Dendritic cell treated with granulocyte-macrophage colony-stimulating factor and Interleukin-4, amounts not matched to agents 40 ng/mL and 50 ng/mL, for 4 days (primary cell): ENCODE results near the gene PIAS1.

ENCODE experiments used
- H3K27ac Mint-ChIP-seq: one replicate; pipeline ENCODE4 v1.8.0; 2022; ENCODE audit warnings: mild to moderate bottlenecking, mixed read lengths
- H3K27me3 Mint-ChIP-seq: one replicate; pipeline ENCODE4 v1.8.0; 2022; ENCODE audit warnings: mild to moderate bottlenecking, mixed read lengths
- H3K36me3 Mint-ChIP-seq: one replicate; pipeline ENCODE4 v1.8.0; 2022; ENCODE audit warnings: low read depth, mixed read lengths
- H3K4me1 Mint-ChIP-seq: one replicate; pipeline ENCODE4 v1.8.0; 2022; ENCODE audit warnings: low read depth, mixed read lengths
- H3K4me3 Mint-ChIP-seq: one replicate; pipeline ENCODE4 v1.8.0; 2022; ENCODE audit warnings: mild to moderate bottlenecking, moderate library complexity, mixed read lengths
- H3K9me3 Mint-ChIP-seq: one replicate; pipeline ENCODE4 v1.8.0; 2022; ENCODE audit warnings: mixed read lengths
- intact Hi-C: fragments of 100-400 bp; cut with micrococcal nuclease; formaldehyde crosslinking; loops from one replicate; pipeline ENCODE4 v1.15.0; 2022

PIAS1 gene

DNA sequence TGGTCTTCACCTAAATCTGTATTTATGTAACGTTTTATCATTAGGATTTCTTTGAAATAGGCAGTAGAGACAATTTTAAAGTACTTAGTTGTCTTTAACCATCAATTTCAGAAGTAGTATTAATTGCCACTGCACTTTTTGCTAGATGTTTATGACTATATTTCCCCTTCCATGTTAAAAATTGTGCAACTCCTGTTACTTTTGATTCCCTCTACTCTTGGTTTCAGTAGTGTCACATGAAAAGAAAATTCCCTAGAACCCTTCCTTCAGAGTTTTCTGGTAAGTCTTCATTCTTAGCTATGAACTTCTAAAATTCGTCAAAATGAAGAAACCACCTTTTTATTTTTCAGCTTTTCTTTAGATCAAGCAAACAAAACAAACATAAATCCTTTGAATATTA lies 7.1 kb downstream of the PIAS1 start:
- intact Hi-C loops, result no loop called here
- peaks cover 17% of the 10 kb centered on the region for H3K36me3 Mint-ChIP-seq
- no peaks in the 10 kb centered on the region for H3K9me3 Mint-ChIP-seq
- peak overlapping the region; percentile 84 for H3K27ac Mint-ChIP-seq
- H3K27me3 Mint-ChIP-seq, result no peaks in the 10 kb centered on the region
- H3K4me3 Mint-ChIP-seq, result peak overlapping the region; percentile 56
- peaks cover 39% of the 10 kb centered on the region for H3K4me1 Mint-ChIP-seq

DNA sequence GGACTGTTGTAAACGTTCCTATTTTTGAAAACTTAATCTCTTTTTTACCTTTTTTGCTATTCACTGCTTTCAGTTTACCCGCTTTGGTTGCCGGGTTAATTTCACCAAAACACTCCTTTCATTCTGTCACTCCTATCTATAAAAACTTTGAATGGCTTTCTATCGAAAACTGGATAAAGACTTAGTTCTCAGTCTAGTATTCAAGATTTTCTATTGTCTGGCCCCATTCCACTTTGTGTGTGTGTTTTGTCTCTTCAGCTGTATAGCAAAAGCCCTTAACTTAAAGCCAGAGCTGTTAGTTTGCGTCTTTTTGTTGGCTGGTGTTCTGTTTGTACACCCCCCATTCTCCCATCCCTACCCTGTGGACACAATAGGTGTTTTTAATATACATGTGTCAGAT lies 7.5 kb downstream of the PIAS1 start:
- Mint-ChIP-seq H3K4me1 (peaks cover 35% of the 10 kb centered on the region), H3K36me3 (peaks cover 16% of the 10 kb centered on the region), H3K4me3 (peak overlapping the region; percentile 56), H3K27ac (peak overlapping the region; percentile 84), H3K27me3 (no peaks in the 10 kb centered on the region), H3K9me3 (no peaks in the 10 kb centered on the region)
- intact Hi-C loops, result no loop called here

DNA sequence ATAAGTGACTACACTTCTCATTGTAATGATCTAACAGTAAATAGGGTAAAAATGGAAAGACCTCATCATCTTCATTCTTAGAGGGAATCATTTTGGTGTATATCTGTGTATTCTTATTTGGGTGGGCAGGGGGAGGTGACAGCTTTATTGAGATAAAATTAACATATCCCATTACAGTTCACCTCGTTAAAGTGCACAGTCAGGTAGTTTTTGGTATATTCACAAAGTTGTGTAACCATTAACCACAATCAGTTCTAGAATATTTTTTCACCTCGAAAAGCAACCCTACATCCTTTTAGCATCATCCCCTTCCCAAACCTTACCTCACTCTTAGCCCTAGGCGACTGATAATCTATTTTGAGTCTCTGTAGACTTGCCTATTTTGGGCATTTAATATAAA lies 8.1 kb downstream of the PIAS1 start:
- H3K27ac Mint-ChIP-seq, result peak overlapping the region; percentile 84
- intact Hi-C loops, result no loop called here

DNA sequence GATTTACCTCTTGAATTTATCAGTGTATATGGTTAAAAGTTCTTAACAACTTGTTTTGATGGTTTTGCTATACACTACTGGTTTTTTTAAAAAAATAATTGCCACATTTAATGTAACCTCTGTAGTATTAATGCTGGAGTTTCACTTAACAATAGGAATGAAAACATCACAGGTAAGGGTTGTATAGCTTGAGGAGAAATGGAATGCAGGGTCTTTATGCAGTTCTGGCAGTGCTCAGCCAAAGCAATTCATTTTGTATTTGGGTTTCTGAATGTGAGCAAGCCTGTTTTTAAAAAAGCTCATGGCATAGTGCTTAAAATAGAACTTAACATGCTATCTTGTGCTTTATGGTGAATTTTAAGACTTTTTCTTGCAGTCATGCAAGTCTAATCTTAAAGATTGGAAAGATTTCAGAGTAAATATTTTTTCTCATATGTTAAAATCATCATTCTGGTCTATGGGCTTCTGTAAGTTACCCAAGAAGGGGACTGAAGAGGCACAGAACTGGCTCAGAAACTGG lies 8.9 kb downstream of the PIAS1 start:
- Mint-ChIP-seq H3K4me3 (no peak overlapping the region), H3K4me1 (peaks cover 23% of the 10 kb centered on the region), H3K36me3 (peaks cover 25% of the 10 kb centered on the region), H3K9me3 (no peaks in the 10 kb centered on the region), H3K27ac (no peak overlapping the region), H3K27me3 (no peaks in the 10 kb centered on the region)
- intact Hi-C loops, result no loop called here

More for the DNA sequence above, 8.1 kb downstream of the PIAS1 start:
- Mint-ChIP-seq H3K36me3 (peaks cover 21% of the 10 kb centered on the region), H3K4me3 (no peak overlapping the region), H3K27me3 (no peaks in the 10 kb centered on the region), H3K4me1 (peaks cover 29% of the 10 kb centered on the region), H3K9me3 (no peaks in the 10 kb centered on the region)

DNA sequence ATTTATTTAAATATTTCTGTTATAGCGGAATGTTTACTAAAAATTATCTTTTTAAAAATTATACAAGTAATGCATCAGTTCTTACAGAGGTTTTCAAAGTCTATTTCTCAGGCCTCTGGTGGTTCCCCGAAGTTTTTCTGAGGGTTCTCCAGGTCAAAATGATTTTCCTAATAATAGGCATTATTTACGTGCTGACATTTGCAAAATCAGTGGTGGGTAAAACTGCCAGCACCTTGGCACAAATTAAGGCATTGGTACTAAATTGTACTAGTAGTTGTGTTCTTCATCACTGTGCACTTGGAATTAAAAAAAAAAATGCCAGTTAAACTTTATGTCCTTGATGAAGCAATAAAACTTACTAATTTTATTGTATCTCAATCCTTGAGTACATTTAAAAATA lies 9.5 kb downstream of the PIAS1 start:
- intact Hi-C loops, result no loop called here
- no peak overlapping the region for H3K4me3 Mint-ChIP-seq
- peaks cover 31% of the 10 kb centered on the region for H3K36me3 Mint-ChIP-seq
- no peaks in the 10 kb centered on the region for H3K9me3 Mint-ChIP-seq
- no peak overlapping the region for H3K27ac Mint-ChIP-seq
- H3K27me3 Mint-ChIP-seq, result no peaks in the 10 kb centered on the region
- H3K4me1 Mint-ChIP-seq, result peaks cover 24% of the 10 kb centered on the region

DNA sequence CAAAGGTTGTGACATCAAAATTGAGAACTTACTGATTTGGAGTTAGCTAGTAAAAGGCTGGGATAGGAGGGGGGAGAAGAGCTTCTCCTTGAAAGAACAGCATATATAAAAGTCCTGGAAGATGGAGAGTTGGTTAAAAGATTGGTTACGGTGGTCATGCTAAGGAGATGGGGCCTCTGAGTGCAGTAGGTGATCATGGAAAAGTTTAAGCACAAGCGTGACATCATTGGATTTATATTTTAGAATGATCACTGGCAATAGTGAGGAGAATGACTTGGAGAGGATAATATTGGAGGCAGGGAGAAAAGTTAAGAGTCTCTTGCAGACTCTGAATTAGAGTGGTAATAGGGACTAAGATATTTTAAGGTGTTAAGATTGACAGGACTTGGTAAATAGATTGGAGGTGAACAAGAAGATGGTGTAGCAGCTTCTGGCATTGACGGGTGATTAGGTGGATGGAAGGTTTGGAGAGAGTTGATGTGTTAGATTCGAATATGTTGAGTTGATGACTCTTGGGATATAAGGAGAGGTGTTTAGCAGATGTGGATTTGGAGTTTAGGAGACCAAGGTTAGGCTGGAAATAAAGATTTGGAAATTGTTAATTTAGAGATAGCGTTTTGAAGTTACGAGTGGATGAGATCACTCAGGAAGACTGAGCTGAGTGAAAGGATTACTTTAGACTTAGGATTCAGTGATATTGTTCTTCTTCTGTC lies 19.6 kb downstream of the PIAS1 start:
- H3K9me3 Mint-ChIP-seq, result no peaks in the 10 kb centered on the region
- H3K4me1 Mint-ChIP-seq, result peaks cover 74% of the 10 kb centered on the region
- peak overlapping the region; percentile 5 for H3K27ac Mint-ChIP-seq
- no peaks in the 10 kb centered on the region for H3K27me3 Mint-ChIP-seq
- no peak overlapping the region for H3K4me3 Mint-ChIP-seq
- intact Hi-C loops, result no loop called here
- H3K36me3 Mint-ChIP-seq, result peaks cover 39% of the 10 kb centered on the region

DNA sequence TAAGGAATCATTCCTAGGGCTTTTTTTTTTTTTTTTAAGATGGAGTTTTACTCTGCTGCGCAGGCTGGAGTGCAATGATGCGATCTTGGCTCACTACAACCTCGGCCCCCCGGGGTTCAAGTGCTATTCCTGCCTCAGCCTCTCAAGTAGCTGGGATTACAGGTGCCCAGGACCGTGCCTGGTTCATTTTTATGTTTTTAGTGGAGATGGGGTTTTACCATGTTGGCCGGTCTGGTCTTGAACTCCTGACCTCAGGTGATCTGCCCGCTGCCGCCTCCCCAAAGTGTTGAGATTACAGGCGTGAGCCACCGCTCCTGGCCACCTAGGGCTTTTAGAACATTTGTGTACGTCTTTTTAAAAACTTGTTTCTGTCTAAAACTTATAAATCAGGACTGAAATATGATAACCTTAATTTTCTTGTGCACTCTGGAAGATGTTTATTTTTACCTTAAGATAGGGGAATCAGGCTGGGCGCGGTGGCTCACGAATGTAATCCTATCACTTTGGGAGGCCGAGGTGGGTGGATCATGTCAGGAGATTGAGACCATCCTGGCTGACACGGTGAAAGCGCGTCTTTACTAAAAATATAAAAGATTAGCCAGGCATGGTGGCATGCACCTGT lies 21.8 kb downstream of the PIAS1 start:
- Mint-ChIP-seq H3K27me3 (no peaks in the 10 kb centered on the region), H3K27ac (no peak overlapping the region), H3K4me1 (peaks cover 63% of the 10 kb centered on the region), H3K4me3 (no peak overlapping the region), H3K36me3 (peaks cover 36% of the 10 kb centered on the region), H3K9me3 (no peaks in the 10 kb centered on the region)
- intact Hi-C loops, result no loop called here

DNA sequence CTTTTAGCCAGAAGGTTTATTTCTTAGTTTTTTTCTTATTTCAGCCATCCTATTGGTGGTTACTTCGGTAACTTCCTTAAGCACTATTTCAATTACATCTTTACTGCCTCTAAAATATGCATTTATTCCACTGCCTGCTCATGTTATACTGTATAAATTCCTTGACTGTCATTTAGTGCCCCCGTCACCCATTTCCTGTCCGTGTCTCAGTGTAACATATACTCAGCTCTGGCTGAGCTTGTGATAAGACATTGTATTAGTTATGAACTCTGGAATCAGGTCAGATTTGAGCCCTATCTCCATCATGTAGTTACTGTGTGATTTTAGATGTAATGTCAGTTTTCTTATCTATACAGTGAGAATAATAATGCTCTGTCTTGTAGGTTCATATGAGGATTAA lies 24.2 kb downstream of the PIAS1 start:
- no peak overlapping the region for H3K4me3 Mint-ChIP-seq
- intact Hi-C loops, result no loop called here

DNA sequence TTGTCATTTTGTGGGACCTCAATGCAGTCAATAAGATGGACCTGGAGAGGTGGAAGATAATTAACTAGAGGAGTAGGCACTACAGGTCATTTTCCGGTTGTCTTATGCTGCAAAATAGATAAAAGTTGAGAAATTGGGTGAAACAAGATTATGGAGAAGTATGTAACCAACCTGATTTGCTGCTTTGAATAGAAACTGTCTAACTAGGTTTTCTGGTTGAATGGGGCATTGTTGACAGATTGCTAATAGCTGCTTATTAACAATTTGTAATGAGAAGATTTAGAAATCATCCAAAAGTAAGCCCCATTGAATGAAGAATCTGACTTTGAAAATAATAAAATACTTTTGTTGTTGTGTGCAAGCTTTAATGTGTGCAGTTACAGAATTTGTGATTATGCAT lies 26.2 kb downstream of the PIAS1 start:
- peaks cover 70% of the 10 kb centered on the region for H3K4me1 Mint-ChIP-seq
- H3K27me3 Mint-ChIP-seq, result no peaks in the 10 kb centered on the region
- H3K9me3 Mint-ChIP-seq, result no peaks in the 10 kb centered on the region
- peaks cover 26% of the 10 kb centered on the region for H3K36me3 Mint-ChIP-seq
- no peak overlapping the region for H3K27ac Mint-ChIP-seq
- no peak overlapping the region for H3K4me3 Mint-ChIP-seq
- intact Hi-C loops, result no loop called here

More for the DNA sequence above, 24.2 kb downstream of the PIAS1 start:
- Mint-ChIP-seq H3K27ac (no peak overlapping the region), H3K9me3 (no peaks in the 10 kb centered on the region), H3K27me3 (no peaks in the 10 kb centered on the region), H3K36me3 (peaks cover 26% of the 10 kb centered on the region), H3K4me1 (peaks cover 69% of the 10 kb centered on the region)

DNA sequence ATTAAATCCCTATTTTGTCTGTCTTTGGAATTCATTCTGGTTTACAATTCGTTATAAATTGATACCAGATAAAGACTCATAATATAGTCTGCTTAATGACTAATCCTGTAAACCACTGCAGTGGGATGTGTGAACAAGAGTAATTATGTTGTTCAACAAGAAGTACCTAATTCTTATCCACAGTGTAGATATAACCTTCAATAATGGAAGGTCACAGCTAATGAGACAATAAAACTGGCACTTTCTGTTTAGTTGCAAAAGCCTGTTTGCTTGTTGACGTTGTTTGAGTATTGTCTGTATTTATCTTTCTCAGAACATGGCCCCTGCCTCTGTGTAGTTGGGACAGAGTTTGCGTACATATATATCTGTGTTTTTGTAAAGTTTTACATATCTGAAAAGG lies 26.7 kb downstream of the PIAS1 start:
- Mint-ChIP-seq H3K9me3 (no peaks in the 10 kb centered on the region), H3K27ac (no peak overlapping the region), H3K4me3 (no peak overlapping the region), H3K36me3 (peaks cover 22% of the 10 kb centered on the region), H3K4me1 (peaks cover 68% of the 10 kb centered on the region), H3K27me3 (no peaks in the 10 kb centered on the region)
- intact Hi-C loops, result no loop called here

DNA sequence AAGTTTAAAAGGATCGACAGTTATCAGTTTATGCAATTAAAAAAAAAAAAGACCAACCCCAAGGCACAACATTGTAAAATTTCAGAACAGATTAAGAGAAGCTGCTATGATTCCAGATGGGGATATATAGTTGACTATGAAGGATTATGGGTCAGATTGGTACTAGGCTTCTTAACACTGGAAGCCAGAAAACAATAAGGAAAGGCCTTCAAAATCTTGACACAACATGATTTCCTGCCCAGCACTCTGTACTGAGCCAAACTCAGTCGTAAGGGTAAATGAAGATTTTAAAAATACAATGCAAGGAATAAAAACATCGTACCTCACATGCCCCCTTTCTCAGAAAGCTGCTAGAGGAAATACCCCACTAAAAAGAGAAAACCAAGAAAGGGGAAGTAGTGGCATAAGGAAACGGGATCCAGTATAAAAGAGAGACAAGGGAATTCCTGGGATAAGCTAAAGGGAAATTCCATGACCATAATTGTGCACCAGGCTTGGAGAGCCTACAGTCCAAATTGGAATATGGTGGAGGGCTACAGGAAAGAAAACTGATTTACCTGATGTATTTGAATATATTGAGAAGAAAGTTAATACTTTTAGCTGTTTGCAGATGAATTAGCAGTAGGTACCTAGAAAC lies 27.9 kb downstream of the PIAS1 start:
- Mint-ChIP-seq H3K36me3 (peaks cover 22% of the 10 kb centered on the region), H3K4me1 (peaks cover 62% of the 10 kb centered on the region), H3K9me3 (no peaks in the 10 kb centered on the region), H3K27me3 (no peaks in the 10 kb centered on the region), H3K4me3 (no peak overlapping the region), H3K27ac (peak overlapping the region; percentile 20)
- intact Hi-C loops, result no loop called here

DNA sequence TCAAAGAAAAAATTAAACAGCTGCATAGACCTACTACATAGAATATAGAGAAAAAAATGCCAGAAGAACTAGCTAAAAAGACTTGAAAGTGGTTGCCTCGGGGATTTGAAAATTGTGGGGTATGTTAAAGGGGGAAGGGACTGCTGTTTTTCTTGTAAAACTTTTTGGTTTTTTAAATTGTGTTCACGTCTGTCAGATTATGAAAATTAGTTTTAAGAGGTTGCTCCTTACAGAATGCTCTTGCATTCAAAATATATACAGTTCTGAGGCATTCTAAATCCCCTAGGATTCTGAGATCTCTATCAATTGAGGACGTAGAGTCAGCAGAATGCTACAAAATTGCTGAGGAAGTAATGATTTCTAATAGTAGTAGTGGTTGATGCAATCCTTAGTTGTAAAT lies 28.6 kb downstream of the PIAS1 start:
- Mint-ChIP-seq H3K36me3 (peaks cover 28% of the 10 kb centered on the region), H3K27me3 (no peaks in the 10 kb centered on the region), H3K9me3 (no peaks in the 10 kb centered on the region), H3K27ac (peak overlapping the region; percentile 20), H3K4me3 (no peak overlapping the region), H3K4me1 (peaks cover 59% of the 10 kb centered on the region)
- intact Hi-C loops, result no loop called here

DNA sequence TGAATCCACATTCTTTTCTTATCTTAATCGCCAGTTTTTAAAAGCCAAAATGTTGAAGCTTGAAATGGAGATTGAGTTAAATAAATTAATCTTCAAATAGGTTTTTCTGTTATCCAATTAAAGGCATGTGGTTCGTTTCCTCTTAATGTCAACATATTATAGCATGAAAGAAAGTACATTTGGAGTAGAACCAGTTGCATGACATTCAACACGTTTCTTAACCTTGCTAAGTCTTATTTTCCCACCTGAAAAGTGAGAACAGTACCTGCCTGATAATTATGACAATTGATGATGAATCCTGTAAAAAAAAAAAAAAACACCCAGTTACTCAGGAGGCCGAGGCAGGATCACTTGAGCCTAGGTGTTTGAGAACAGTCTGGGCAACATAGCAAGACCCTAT lies 29.3 kb downstream of the PIAS1 start:
- no peak overlapping the region for H3K4me3 Mint-ChIP-seq
- peaks cover 28% of the 10 kb centered on the region for H3K36me3 Mint-ChIP-seq
- H3K27me3 Mint-ChIP-seq, result no peaks in the 10 kb centered on the region
- H3K4me1 Mint-ChIP-seq, result peaks cover 52% of the 10 kb centered on the region
- H3K9me3 Mint-ChIP-seq, result no peaks in the 10 kb centered on the region
- intact Hi-C loops, result no loop called here
- no peak overlapping the region for H3K27ac Mint-ChIP-seq

DNA sequence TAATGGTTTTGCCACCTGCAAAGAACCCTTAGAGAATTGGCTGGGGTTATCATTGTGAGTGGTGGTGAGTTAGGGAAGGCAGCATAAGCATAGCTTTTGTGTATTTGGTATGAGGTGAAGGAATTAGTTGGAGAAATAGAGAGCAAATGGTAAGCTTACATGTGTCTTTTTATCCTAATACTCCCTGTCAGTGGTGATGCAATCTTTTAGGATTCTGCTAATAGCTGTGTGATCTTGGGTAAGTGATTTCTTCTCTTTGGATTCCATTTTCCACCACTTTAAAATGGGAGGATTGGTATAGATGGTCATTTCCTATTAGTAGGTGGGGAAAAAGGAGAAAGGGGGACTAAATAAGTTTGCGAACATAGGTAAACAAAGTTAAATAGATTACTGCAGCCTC lies 30.9 kb downstream of the PIAS1 start:
- intact Hi-C loops, result no loop called here
- Mint-ChIP-seq H3K27ac (no peak overlapping the region), H3K4me1 (peaks cover 46% of the 10 kb centered on the region)

More for the DNA sequence above, 30.9 kb downstream of the PIAS1 start:
- Mint-ChIP-seq H3K9me3 (no peaks in the 10 kb centered on the region), H3K36me3 (peaks cover 22% of the 10 kb centered on the region), H3K27me3 (no peaks in the 10 kb centered on the region), H3K4me3 (no peak overlapping the region)
